Midbrain (tissue), 1 donor: ENCODE results near the gene ACACB.

Source experiments
- DNase-seq: peaks from one replicate; lab custom pipeline; 2025; lab: John Stamatoyannopoulos, UW

ACACB gene

DNA sequence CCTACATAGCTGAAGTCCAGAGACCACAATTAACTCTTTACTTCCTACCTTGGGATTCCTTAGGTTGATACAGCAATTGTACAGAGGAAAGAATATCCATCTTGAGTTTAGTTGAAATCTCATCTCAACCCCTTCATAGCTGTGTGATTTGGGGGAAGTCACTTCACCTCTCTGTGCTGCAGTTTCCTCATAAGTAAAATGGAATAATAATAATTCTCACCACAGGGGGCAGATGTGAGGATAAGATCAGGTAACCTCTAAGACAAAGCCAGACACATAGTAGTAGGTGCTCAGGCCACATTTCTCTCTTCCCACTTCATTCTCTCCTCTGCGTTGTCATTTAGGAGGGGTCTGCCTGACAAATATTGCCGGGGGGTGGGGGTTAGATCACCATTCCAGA, 186.0 kb downstream of the ACACB start:
- no peak for DNase-seq

DNA sequence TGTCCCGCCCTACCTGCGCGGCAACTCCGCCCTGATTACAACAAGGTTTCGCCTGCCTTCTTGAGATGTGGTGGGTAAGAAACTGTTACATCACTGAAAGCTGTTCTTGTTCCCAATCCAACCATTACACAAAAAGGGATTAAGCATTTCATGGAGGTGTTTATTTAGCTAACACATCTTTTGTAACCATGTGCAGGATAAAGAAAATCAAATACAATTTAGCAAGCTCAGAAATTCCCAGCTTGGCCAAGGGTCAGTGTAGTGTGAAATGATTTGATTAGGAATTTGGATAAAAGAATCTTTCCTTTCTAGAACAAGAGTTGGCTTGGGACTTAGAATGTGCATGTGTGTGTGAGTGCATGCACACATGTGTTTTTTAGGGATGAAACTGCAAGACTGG, 186.4 kb downstream of the ACACB start:
- DNase-seq = no peak

DNA sequence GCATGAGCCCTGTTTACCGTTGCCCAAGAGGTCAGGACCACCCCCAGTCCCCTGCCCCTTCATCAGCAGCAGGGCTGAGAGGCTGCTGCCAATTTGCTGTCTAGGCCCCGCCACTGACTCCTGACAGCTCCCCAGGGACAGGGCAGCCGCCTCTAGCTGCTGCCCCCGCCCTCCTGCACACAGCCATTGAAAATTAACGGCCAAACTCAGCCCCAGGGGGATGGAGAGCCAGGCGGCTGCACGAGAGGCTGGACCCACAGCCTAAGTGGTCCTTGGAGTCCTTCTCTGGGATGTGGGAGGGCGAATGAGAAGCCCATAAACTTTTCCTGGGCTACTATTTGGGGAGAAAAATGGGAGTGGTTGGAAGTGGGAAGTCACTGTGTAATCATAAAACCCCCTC, 188.1 kb downstream of the ACACB start:
- no peak for DNase-seq

DNA sequence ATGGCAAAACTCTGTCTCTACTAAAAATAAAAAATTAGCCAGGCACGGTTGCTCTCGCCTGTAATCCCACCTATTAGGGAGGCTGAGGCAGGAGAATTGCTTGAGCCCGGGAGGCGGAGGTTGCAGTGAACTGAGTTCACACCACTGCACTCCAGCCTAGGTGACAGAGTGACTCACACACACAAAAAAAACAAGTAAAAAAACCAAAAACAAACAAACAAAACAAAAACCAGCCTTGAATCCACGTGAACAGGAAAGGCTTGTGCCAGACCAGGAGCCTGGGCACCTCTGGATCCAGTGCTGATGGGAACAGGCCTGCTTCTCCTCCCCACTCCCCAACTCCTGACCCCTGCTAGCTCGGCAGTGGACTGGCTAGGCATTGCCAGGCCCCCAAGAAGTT, 189.2 kb downstream of the ACACB start:
- no peak for DNase-seq

DNA sequence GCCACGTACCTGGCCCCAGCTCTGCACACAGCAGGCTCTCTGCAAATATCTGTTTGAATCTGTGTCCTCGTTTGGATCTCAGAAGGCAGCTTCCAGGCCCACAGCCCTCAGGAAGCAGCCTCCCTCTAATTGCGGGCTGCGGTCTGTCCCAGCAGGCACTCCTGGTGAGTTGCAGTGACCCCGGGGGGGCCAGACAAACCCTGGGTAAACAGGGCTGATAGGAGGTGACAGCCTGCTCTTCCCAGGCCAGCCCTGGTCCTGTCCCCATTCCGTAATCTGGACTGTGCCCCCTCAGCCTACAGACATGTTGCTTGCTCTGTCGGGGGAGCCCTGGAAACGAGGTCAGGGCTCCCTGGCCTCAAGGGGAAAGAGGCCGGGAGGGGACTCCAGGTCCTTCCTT, 190.7 kb downstream of the ACACB start:
- no peak for DNase-seq

DNA sequence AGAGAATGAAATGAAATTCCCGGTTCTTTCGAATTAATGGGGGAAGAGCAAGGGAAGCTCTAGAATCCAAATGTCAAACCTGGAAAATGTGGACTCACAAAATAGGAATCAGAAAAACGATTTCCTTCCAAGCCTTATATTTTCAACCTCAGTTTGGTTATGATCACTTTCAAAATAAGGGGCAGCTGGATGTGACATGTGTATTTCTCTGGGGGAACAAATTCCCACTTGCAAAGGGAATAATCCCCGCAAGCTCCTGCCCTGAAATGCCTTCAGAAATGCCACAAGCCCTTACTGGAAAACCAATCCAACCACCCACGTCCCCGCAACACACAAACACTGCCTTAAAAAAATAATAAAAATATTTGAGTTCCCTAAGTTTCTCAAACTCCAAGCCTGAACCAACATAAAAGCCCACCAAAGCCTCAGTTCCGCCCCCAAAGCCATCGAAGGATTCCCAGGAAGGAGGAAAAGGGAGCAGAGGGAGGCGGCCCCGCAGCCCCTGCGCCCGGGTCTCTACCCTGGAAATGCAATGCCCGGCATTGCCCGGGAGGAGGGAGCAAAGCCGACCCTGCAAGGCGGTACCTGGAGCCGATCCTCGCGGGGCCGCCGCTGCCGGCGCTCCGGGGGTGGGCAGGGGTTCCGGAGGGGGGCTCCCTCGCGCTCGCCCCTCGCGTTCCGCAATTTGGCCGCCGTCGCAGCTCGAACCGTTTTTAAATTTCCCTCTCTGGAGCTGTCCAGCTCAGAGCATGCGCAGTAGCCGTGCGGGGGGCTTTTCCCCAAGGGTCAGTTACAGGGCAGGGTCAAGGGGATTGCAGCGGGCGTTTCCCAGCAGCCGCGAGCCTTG, 192.4 kb downstream of the ACACB start, which contains the start of gene FOXN4:
FOXN4 (minus strand) TSS at position 751 of the 847 bp plus-strand sequence. CDS start 963 bp downstream, outside the sequence.
- no peak for DNase-seq

DNA sequence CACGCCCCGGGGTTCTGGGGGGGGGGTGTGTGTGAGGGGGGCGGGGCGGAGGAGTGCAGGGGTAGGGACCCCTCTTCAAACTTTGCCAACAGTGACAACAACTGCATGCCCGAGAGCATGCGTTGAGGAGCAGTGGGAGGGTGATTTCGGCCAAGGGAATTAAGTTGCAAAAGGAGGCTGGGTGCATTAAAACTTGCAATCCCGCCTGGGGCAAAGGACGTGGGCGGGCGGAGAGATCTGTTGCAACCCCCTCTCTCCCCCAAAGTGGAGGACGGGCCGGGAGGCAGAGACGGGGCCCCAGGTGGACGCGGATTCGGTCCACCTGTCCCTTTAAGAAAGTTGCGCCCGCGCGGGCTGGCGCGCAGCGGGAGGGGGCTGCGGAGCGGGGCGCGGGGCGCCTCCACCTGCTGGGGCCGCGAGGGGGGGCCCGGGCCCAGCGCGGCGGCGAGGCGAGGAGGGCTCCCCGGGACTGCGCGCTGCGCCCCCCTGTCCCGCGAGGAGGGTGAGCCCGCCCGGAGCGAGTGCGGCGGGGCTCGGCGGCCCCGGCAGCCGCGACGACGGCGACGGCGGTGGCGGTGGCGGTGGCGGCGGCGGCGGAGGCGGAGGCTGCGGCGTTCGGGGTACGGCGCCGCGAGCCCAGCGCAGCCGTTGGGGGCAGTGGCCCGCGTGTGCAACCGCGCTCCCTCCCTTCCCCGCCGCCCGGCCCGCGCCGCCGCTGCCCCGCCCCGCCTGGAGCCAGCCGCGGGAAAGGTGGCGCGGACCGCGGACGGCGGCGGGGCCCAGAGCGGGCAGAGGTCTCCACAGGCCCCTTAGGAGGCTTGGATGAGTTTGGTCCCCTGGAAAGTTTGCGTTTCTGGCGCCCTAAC, 193.2 kb downstream of the ACACB start:
- DNase-seq = no peak

DNA sequence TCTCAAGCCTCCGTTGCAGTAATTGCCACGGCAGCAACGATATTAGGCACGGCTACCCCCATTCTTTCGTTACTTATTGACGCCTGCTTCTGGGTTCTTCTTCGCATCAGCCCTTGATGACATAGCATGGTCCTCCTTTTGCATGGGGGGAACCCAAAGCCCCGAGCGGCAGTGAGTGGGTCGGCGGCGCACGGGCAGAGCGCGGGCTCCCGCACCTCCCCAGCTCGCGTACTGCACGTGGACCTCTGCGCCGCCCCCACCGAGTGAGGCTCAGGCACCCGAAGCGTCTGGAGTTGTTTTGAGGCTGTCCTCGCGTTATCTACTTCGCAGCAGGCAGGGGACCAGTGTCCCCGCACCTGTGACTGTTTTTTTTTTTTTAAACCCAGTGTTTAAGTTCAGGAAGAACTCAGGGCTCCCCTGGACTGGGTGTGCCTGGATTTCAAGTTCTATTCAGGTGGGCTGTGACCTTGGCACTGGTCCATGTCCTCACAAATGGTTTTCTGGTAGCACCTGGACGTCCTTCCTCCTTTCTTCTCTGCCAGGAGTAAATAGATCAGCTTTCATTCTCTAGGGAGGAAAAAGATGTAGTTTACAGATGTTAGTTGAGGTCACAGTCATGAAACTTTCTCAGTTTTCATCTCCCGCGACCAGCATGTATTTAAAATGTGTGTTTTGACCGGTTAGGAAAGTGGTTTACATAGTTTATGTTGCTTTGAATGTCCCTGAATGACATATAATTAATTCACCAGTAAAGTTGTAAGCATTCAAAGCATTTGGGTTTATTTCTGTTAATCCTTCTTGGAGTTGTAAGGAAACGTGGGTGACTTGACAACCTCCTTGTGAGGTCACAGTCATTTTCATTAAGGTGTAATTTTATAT, 194.1 kb downstream of the ACACB start:
- DNase-seq = no peak
